Neuronal stem cell (in vitro differentiated cells): ENCODE data around the gene PDZRN4.
"Not testable (repeated sequence)": the region's sequence is repeated elsewhere in the genome, so short reads cannot be mapped to it uniquely, and the experiment has no call there.

Source experiments
- DNase-seq: peaks from one replicate; pipeline ENCODE4 v3.0.0-alpha.2; 2013; ENCODE audit warnings: low spot score
- H2AFZ ChIP-seq: one replicate; pipeline ENCODE4 v1.6.1; 2013; ENCODE audit warnings: mild to moderate bottlenecking, low read length, inconsistent platforms
- H2AK5ac ChIP-seq: 2 replicates; pipeline ENCODE4 v1.6.1; 2013; ENCODE audit warnings: low read depth, mild to moderate bottlenecking, inconsistent platforms, low read length, moderate library complexity, mixed read lengths
- H2BK120ac ChIP-seq: 2 replicates; pipeline ENCODE4 v1.6.1; 2013; ENCODE audit warnings: low read depth, mild to moderate bottlenecking, inconsistent platforms, low read length, moderate library complexity, mixed read lengths
- H2BK12ac ChIP-seq: one replicate; pipeline ENCODE4 v1.6.1; 2013; ENCODE audit warnings: low read length, inconsistent platforms
- H2BK15ac ChIP-seq: 2 replicates; pipeline ENCODE4 v1.6.1; 2013; ENCODE audit warnings: mild to moderate bottlenecking, low read length, inconsistent platforms, mixed read lengths
- H2BK5ac ChIP-seq: one replicate; pipeline ENCODE4 v1.6.1; 2013; ENCODE audit warnings: inconsistent platforms, mild to moderate bottlenecking, low read length, moderate library complexity
- H3K14ac ChIP-seq: one replicate; pipeline ENCODE4 v1.6.1; 2013; ENCODE audit warnings: low read length, inconsistent platforms
- H3K18ac ChIP-seq: 2 replicates; pipeline ENCODE4 v1.6.1; 2013; ENCODE audit warnings: low read length, inconsistent platforms
- H3K23ac ChIP-seq: 2 replicates; pipeline ENCODE4 v1.6.1; 2013; ENCODE audit warnings: low read depth, mild to moderate bottlenecking, mixed read lengths, low read length, inconsistent platforms; ENCODE audit not compliant: poor library complexity
- H3K27ac ChIP-seq: replicated peaks from 3 replicates; pipeline ENCODE4 v1.5.1; 2013; ENCODE audit warnings: low read length, inconsistent platforms
- H3K27me3 ChIP-seq, 3 experiments: 2 replicates each; pipeline ENCODE4 v1.6.1; 2013; ENCODE audit warnings: low read length in 3 of 3, mild to moderate bottlenecking in 2 of 3, inconsistent platforms in 1 of 3, low read depth in 1 of 3, mixed read lengths in 1 of 3, moderate library complexity in 1 of 3; ENCODE audit not compliant: control insufficient read depth in 3 of 3, insufficient read depth in 3 of 3
- H3K36me3 ChIP-seq, 2 donors: replicated peaks in 1 of 2; 2 replicates each; pipeline ENCODE4 v1.6.1; 2013; ENCODE audit warnings: low read length in 2 of 2; ENCODE audit not compliant: control insufficient read depth in 2 of 2, insufficient read depth in 2 of 2
- H3K4ac ChIP-seq: 2 replicates; pipeline ENCODE4 v1.6.1; 2013; ENCODE audit warnings: inconsistent platforms, mild to moderate bottlenecking, low read length, moderate library complexity
- H3K4me1 ChIP-seq, 2 donors: 1 replicate in 1 of 2; 2 replicates in 1 of 2; pipeline ENCODE4 v1.6.1; 2013; ENCODE audit warnings: low read length in 2 of 2, low read depth in 1 of 2; ENCODE audit not compliant: control insufficient read depth in 2 of 2, insufficient read depth in 1 of 2
- H3K4me2 ChIP-seq: one replicate; pipeline ENCODE4 v1.6.1; 2013; ENCODE audit warnings: mild to moderate bottlenecking, low read length, inconsistent platforms; ENCODE audit not compliant: insufficient read depth, poor library complexity, severe bottlenecking
- H3K4me3 ChIP-seq, 2 donors: 2 replicates each; pipeline ENCODE4 v1.5.1; 2013; ENCODE audit warnings: low read length in 2 of 2, mild to moderate bottlenecking in 2 of 2, inconsistent platforms in 1 of 2, moderate library complexity in 1 of 2
- H3K79me1 ChIP-seq: one replicate; pipeline ENCODE4 v1.6.1; 2013; ENCODE audit warnings: low read depth, mild to moderate bottlenecking, inconsistent platforms, low read length, moderate library complexity
- H3K9ac ChIP-seq: one replicate; pipeline ENCODE4 v1.6.1; 2013; ENCODE audit warnings: mild to moderate bottlenecking, low read depth, low read length, inconsistent platforms; ENCODE audit not compliant: poor library complexity
- H3K9me3 ChIP-seq, 2 donors: replicated peaks in 1 of 2; 2 replicates each; pipeline versions ENCODE3 to v1.6.1; 2013; ENCODE audit warnings: low read length in 2 of 2, mild to moderate bottlenecking in 2 of 2, inconsistent platforms in 1 of 2, low read depth in 1 of 2, mixed read lengths in 1 of 2, moderate library complexity in 1 of 2; ENCODE audit not compliant: control insufficient read depth in 2 of 2, insufficient read depth in 1 of 2
- H4K8ac ChIP-seq: one replicate; pipeline ENCODE4 v1.6.1; 2013; ENCODE audit warnings: low read depth, mild to moderate bottlenecking, inconsistent platforms, low read length, moderate library complexity
- H4K91ac ChIP-seq: one replicate; pipeline ENCODE4 v1.6.1; 2013; ENCODE audit warnings: low read length, low read depth, mild to moderate bottlenecking, inconsistent platforms; ENCODE audit not compliant: poor library complexity
- WGBS, 2 donors: extraction: QIAGEN DNeasy Blood & Tissue Kit; methylation state at CpG; one replicate each; pipeline ENCODE4 v1.1.7; 2013; ENCODE audit warnings: missing lambda C conversion rate in 2 of 2, mixed read lengths in 1 of 2; ENCODE audit not compliant: insufficient read length in 2 of 2, insufficient replicate concordance in 1 of 2; ENCODE audit errors: extremely low coverage in 2 of 2; 5-methylcytosine and 5-hydroxymethylcytosine counted together

Gene PDZRN4

GRCh38 chr12:41285470-41285869 lies 97.3 kb downstream of the PDZRN4 start:
- H3K4ac ChIP-seq, H3K4me1 ChIP-seq, H3K79me1 ChIP-seq, H2BK120ac ChIP-seq, H3K4me3 ChIP-seq, H2AFZ ChIP-seq, H4K91ac ChIP-seq, H4K8ac ChIP-seq, H2BK5ac ChIP-seq, H3K23ac ChIP-seq, H3K4me2 ChIP-seq, H3K27me3 ChIP-seq, H3K36me3 ChIP-seq, H3K9ac ChIP-seq, H3K14ac ChIP-seq, H3K18ac ChIP-seq, DNase-seq, H3K9me3 ChIP-seq, H3K27ac ChIP-seq, H2AK5ac ChIP-seq, H2BK12ac ChIP-seq, H2BK15ac ChIP-seq: not testable (repeated sequence)
- no CpG with 5 or more reads among the region's 2 CpGs for WGBS, 2 donors

DNA sequence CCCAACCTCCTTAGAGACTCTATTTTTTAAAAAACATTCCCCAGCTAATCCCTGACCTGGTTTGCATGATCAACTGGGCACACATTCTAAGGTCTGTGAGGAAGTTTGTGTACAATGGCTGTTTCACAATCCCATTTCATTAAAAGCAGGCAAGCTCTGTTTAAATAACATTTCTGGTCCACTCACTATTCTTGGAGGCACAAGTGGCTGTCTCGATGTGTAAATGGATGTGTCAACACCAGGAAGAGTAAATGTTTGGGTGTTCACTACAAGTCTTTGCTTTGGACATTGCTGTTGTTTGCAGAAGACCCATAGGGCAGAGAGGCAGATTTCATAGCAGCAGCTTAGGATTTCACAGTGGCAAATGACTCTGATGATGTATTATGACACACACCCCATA lies 98.3 kb downstream of the PDZRN4 start:
- H3K79me1 ChIP-seq: no peaks in the 10 kb centered on the region
- no peak overlapping the region for H3K4me2 ChIP-seq
- H2BK120ac ChIP-seq: no peak overlapping the region
- no peak overlapping the region for H3K4me3 ChIP-seq
- WGBS, 2 donors: no CpG with 5 or more reads among the region's 1 CpG
- H4K8ac ChIP-seq: no peak overlapping the region
- H2BK5ac ChIP-seq: no peak overlapping the region
- no peaks in the 10 kb centered on the region for H3K36me3 ChIP-seq
- no peak overlapping the region for H2BK12ac ChIP-seq
- H3K4me1 ChIP-seq: peaks cover 2 to 7% of the 10 kb centered on the region in 2 donors
- H3K14ac ChIP-seq: no peak overlapping the region
- peak overlapping the region; percentile 10 for H2AFZ ChIP-seq
- H3K27me3 ChIP-seq: no peaks in the 10 kb centered on the region
- peaks cover 0 to 6% of the 10 kb centered on the region in 2 donors for H3K9me3 ChIP-seq
- H3K27ac ChIP-seq: no peak overlapping the region
- no peak for DNase-seq
- no peak overlapping the region for H2BK15ac ChIP-seq
- H3K18ac ChIP-seq: no peak overlapping the region
- no peak overlapping the region for H3K9ac ChIP-seq
- no peak overlapping the region for H3K23ac ChIP-seq
- H2AK5ac ChIP-seq: no peak overlapping the region
- H4K91ac ChIP-seq: no peak overlapping the region
- H3K4ac ChIP-seq: no peak overlapping the region

DNA sequence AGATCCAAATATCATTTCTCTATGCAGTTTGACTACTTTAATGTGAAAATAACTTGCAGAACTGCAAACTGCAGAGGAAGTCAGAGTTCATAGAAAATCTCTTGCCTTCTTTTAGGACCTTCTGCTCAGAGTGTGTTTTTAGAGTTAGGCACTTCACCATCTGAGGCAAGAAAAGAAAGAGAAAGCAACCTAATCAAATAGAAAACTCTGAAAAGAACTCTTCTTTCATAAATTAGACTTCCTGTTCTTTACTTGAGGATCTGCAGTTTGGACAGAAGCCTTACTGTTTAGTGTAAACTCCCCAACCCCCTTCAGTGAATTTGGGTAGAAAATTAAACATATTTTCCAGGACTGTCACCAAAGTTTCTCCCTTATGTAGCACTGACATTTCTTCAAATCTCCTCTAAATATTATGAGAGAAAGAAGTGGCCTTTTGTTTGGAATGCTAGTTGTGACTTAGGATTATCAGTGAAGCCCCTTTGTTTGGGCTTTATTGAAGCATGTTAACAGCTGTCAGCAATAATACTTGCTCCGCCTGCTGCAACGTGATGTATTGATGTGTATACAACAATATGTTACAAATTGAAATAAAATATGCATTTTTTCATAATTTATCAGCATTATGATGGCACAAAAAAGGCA lies 99.5 kb downstream of the PDZRN4 start:
- Histone ChIP-seq H2BK15ac (no peak overlapping the region), H2AK5ac (no peak overlapping the region), H4K8ac (no peak overlapping the region), H2BK12ac (no peak overlapping the region), H3K14ac (no peak overlapping the region), H3K4me1 (peaks cover 2 to 13% of the 10 kb centered on the region in 2 donors), H3K9me3 (peaks cover 0 to 6% of the 10 kb centered on the region in 2 donors), H3K4me2 (no peak overlapping the region), H3K36me3 (no peaks in the 10 kb centered on the region), H3K23ac (no peak overlapping the region), H3K18ac (no peak overlapping the region), H2AFZ (peak overlapping the region; percentile 80), H3K4me3 (no peak overlapping the region), H3K79me1 (no peaks in the 10 kb centered on the region), H3K27me3 (no peaks in the 10 kb centered on the region), H3K4ac (no peak overlapping the region), H2BK5ac (no peak overlapping the region), H3K27ac (no peak overlapping the region), H4K91ac (no peak overlapping the region), H3K9ac (no peak overlapping the region), H2BK120ac (no peak overlapping the region)
- no peak for DNase-seq
- WGBS, 2 donors: no CpG with 5 or more reads among the region's 2 CpGs

DNA sequence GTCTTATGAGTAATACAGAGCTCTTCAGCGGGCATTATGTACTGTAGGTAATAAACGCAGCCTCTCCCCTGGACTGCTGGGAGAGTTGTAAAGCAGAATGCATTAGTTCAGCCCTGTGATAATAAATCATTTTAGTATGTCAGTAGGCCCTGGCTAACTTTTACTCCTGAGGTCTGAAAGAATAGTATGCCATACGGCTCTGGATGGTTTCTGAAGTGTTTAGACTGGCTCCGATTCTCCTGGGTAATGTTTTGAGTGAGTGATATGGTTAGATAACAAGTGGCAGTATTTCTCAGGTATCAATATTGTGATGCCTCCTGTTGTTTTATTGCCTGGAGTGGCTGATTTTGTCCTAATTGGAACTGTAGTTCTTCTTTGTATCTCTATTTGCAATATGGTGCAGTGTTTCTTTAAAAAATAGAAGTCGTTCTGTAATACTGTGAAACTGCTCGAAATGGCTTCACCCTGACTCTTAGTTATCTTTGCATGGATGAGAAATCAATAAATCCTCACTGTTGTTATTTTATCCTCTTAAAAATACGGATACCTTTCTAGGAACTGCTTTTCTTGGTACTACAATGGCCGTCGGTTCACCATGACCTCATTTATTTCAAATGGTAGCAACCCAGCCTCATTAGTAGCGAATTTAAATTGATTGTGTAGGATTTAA lies 100.2 kb downstream of the PDZRN4 start:
- Histone ChIP-seq H4K8ac (no peak overlapping the region), H3K9ac (no peak overlapping the region), H3K4ac (no peak overlapping the region), H3K36me3 (no peaks in the 10 kb centered on the region), H3K27me3 (no peaks in the 10 kb centered on the region), H2AK5ac (no peak overlapping the region), H3K4me3 (no peak overlapping the region), H2AFZ (peak overlapping the region; percentile 80), H3K4me1 (peaks cover 2 to 13% of the 10 kb centered on the region in 2 donors), H3K18ac (no peak overlapping the region), H3K9me3 (peaks cover 0 to 3% of the 10 kb centered on the region in 2 donors), H2BK12ac (no peak overlapping the region), H4K91ac (no peak overlapping the region), H3K14ac (no peak overlapping the region), H2BK5ac (no peak overlapping the region), H3K27ac (no peak overlapping the region), H3K23ac (no peak overlapping the region), H3K79me1 (no peaks in the 10 kb centered on the region), H2BK15ac (no peak overlapping the region), H3K4me2 (no peak overlapping the region), H2BK120ac (no peak overlapping the region)
- no peak for DNase-seq
- no CpG with 5 or more reads among the region's 10 CpGs for WGBS, 2 donors
